Body of pancreas (tissue), 4 donors: ENCODE data around the gene CALHM4. TPM values are rescaled to one million over a fixed set of nuclear protein-coding genes. Genes with fewer than 3 reads are reported as not detected.

Experiments
- ATAC-seq: fragments of 150-250 bp; one replicate; pipeline ENCODE4 v1.9.1; 2016
- DNase-seq, 4 donors: peaks; one replicate each; pipeline ENCODE4 v3.0.0-alpha.2; 2019
- H3K27ac ChIP-seq, 4 donors: fragments of 200-600 bp; sonication (generic); 1 replicate in 3 of 4; 2 replicates in 1 of 4; pipeline versions ENCODE4 v1.5.1 to v1.6.1; 2016 to 2019; ENCODE audit warnings: mild to moderate bottlenecking in 1 of 4, mixed read lengths in 1 of 4, moderate library complexity in 1 of 4
- H3K27me3 ChIP-seq, 2 donors: fragments of 200-600 bp; sonication (generic); one replicate each; pipeline ENCODE4 v1.6.0; 2016; ENCODE audit warnings: mild to moderate bottlenecking in 1 of 2
- H3K36me3 ChIP-seq, 2 donors: fragments of 200-600 bp; sonication (generic); replicated peaks in 1 of 2; 2 replicates each; pipeline ENCODE4 v1.5.1; 2016; ENCODE audit warnings: low read depth in 2 of 2; ENCODE audit not compliant: insufficient read depth in 1 of 2
- H3K4me1 ChIP-seq: fragments of 200-600 bp; sonication (generic); one replicate; pipeline ENCODE4 v1.6.0; 2016
- H3K4me3 ChIP-seq, 2 donors: fragments of 200-600 bp; sonication (generic); 1 replicate in 1 of 2; 2 replicates in 1 of 2; pipeline ENCODE4 v1.5.1; 2016 to 2019
- H3K9me3 ChIP-seq, 3 donors: fragments of 200-600 bp; sonication (generic); 1 replicate in 2 of 3; 2 replicates in 1 of 3; pipeline ENCODE4 v1.5.1; 2016
- POLR2A ChIP-seq, 3 donors: fragments of 450-650 bp; IDR thresholded peaks; one replicate each; pipeline ENCODE4 v1.6.1; 2016; ENCODE audit warnings: antibody characterized with exemption in 3 of 3, mild to moderate bottlenecking in 2 of 3
- WGBS, 2 donors: methylation state at CpG; one replicate each; pipeline ENCODE4 v1.1.5; 2017; 5-methylcytosine and 5-hydroxymethylcytosine counted together
- intact Hi-C: fragments of 100-400 bp; cut with DNase I; formaldehyde crosslinking; loops from one replicate; pipeline ENCODE4 v1.15.1; 2023
- total RNA-seq, 2 donors: library from RNA; depleted of rRNA; stranded (reverse); fragments of >200 nt; gene quantifications; one replicate each; pipeline ENCODE4 v1.1.0, GENCODE V29; 2016
- TF ChIP-seq, protein P1 (sequence below), 7 experiments: fragments of 450-650 bp in 4 of 7; fragments of 200-600 bp in 3 of 7; sonication (generic) in 3 of 7; IDR thresholded peaks; one replicate each; pipeline ENCODE4 v1.5.1; 2016 to 2019; ENCODE audit warnings: antibody characterized with exemption in 7 of 7

CALHM4 gene
- total RNA-seq, 2 donors from 2014 or later, result not detected

DNA sequence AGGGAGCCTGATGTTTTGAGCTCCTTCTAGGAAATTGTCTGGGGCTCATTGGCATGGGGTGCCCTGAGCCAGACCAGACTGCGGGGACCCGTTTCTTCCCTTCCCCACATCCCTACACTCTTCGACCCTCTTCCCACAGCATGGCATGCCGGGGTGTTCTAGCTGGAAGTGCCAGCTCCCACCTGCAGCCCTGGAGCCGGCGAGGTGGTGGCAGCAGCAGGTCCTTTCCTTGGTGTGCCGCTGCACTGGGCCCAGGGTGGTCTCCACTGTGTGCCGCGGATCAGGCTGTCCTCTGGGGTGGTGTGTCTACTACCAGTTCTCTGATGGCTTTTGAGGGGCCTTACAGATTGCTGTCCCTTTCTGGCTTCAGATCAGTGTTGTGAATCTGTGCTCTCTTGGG is 10.3 kb downstream of the CALHM4 start:
- 69 to 91% methylated on average over 6 to 9 of the region's 9 CpGs for WGBS, 2 donors
- no peaks in the 10 kb centered on the region for H3K36me3 ChIP-seq
- TF ChIP-seq POLR2A (IDR thresholded peaks at IDR 0.05), result no peak
- TF ChIP-seq, protein P1, sequence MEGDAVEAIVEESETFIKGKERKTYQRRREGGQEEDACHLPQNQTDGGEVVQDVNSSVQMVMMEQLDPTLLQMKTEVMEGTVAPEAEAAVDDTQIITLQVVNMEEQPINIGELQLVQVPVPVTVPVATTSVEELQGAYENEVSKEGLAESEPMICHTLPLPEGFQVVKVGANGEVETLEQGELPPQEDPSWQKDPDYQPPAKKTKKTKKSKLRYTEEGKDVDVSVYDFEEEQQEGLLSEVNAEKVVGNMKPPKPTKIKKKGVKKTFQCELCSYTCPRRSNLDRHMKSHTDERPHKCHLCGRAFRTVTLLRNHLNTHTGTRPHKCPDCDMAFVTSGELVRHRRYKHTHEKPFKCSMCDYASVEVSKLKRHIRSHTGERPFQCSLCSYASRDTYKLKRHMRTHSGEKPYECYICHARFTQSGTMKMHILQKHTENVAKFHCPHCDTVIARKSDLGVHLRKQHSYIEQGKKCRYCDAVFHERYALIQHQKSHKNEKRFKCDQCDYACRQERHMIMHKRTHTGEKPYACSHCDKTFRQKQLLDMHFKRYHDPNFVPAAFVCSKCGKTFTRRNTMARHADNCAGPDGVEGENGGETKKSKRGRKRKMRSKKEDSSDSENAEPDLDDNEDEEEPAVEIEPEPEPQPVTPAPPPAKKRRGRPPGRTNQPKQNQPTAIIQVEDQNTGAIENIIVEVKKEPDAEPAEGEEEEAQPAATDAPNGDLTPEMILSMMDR (IDR thresholded peaks at IDR 0.05), result no peak
- ATAC-seq (no peak), DNase-seq (no peak)
- H3K4me1 ChIP-seq, result peaks cover 5% of the 10 kb centered on the region
- intact Hi-C loops, result no loop called here
- H3K27ac ChIP-seq, result no peak overlapping the region
- no peak overlapping the region for H3K4me3 ChIP-seq
- H3K27me3 ChIP-seq, result peaks cover 0 to 3% of the 10 kb centered on the region in 2 donors
- no peaks in the 10 kb centered on the region for H3K9me3 ChIP-seq

DNA sequence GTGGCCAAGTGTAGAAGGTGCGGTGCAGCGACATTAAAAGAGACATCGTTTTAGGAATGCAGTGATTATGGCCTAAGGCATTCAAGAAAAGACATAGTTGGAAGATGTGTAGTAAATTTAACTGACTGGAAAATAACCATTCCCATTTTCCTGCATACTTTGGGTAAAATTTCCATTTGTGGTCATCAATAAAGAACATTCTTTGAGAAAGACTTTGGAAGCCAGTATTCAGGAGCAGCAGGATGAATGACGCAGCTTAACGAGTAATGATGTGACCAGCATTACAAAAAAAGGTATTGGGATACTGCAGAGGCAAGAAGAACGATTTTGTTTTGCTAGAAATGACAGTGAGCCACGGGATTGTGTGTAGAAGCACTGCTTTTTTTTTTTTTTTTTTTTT is 10.8 kb downstream of the CALHM4 start:
- Histone ChIP-seq H3K9me3 (no peaks in the 10 kb centered on the region), H3K4me1 (peaks cover 5% of the 10 kb centered on the region), H3K27me3 (peaks cover 0 to 3% of the 10 kb centered on the region in 2 donors), H3K27ac (no peak overlapping the region), H3K4me3 (no peak overlapping the region), H3K36me3 (no peaks in the 10 kb centered on the region)
- intact Hi-C loops, result no loop called here
- 75 to 77% methylated on average over 7 of the region's 7 CpGs for WGBS, 2 donors
- TF ChIP-seq, protein P1 (IDR thresholded peaks at IDR 0.05), result no peak
- TF ChIP-seq POLR2A (IDR thresholded peaks at IDR 0.05), result no peak
- no peak for ATAC-seq
- no peak for DNase-seq

DNA sequence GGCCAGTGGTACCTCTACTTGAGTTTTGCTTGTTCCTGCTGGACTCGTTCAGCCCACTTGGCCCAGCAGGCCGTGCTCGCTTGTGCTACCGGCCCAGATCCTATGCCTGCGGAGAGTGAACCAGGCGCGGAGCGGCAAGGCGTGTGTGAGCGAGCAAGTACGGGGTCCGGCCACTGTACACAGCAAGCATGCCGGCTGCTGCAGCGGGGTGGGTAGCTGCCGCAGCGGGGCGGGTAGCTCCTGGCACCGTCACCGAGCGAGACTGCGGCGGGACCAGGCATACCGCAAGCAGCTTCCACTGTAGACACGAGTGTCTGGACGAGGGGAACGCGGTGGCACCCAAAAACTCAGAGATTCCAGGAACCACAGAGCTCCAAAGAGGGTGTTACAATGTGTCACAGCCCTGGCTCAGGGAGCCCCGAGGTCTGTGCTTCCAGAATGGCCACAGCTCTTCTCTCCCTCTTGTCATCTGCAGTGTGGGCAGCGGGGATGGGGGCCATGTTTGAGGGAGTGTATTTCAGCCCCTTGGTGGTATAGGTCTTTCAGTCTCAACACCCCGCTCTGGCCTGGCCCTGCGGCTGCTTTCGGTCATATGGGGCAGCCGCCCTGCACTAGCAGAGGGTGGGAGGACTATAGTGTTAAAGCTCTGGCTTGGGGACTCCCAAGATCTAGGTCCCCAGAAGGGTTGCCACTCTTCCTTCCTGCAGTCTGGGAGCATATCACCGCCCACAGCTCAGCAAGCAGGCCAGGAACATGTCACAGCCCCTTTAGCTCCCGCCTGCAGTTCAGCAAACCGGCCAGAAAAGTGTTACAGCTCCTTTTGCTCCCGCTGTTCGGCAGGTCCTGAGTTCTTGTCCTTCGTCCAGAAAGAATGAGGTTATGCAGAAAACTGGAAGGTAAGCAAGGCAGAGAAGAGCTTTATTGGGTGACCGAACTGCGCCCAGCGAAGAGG is 11.6 kb downstream of the CALHM4 start:
- intact Hi-C loops, result loop anchor here (5.0 kb wide), 1 partner anchor 293 kb away; no protein-coding TSS in a partner anchor
- Histone ChIP-seq H3K27me3 (peaks cover 0 to 3% of the 10 kb centered on the region in 2 donors), H3K36me3 (no peaks in the 10 kb centered on the region), H3K4me3 (no peak overlapping the region), H3K27ac (no peak overlapping the region), H3K9me3 (no peaks in the 10 kb centered on the region), H3K4me1 (peaks cover 10% of the 10 kb centered on the region)
- WGBS, 2 donors, result 44 to 46% methylated on average over 28 to 42 of the region's 42 CpGs
- ATAC-seq (peak; percentile 28), DNase-seq (peak; percentile 3 to 25 (median 15))
- TF ChIP-seq, protein P1 (IDR thresholded peaks at IDR 0.05), result no peak
- no peak for TF ChIP-seq POLR2A (IDR thresholded peaks at IDR 0.05)

DNA sequence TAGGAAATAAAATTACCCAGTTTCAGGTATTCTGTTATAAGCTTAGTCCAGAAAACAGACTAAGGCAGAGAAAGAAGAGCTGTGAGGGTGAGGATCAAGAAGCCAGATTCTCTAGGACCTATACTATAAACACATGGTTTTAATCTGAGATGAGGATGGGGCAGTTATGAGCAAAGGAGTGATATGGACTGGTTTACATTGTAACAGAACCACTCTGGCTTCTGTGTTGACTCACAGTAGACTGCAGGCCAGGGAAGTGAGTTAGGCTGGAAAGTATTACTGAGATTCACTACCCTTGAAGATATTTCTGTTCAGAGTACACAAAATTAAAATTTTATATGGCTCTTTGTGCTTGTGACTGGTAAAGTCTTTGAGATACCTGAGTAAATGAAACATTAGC is 14.6 kb downstream of the CALHM4 start:
- no peak for TF ChIP-seq POLR2A (IDR thresholded peaks at IDR 0.05)
- TF ChIP-seq, protein P1 (IDR thresholded peaks at IDR 0.05), result no peak
- Histone ChIP-seq H3K36me3 (no peaks in the 10 kb centered on the region), H3K4me3 (no peak overlapping the region), H3K27ac (no peak overlapping the region), H3K9me3 (no peaks in the 10 kb centered on the region), H3K27me3 (peaks cover 0 to 3% of the 10 kb centered on the region in 2 donors), H3K4me1 (peaks cover 18% of the 10 kb centered on the region)
- DNase-seq (no peak), ATAC-seq (no peak)
- intact Hi-C loops, result loop anchor here (5.0 kb wide), 1 partner anchor 296 kb away; no protein-coding TSS in a partner anchor
